ENCODE data around the gene ARHGEF4.

The ARHGEF4 gene

GRCh38 chr2:130878316-130878715 lies 41.6 kb downstream of the ARHGEF4 start:
- H3K27me3 ChIP-seq (ENCODE audit: insufficient read depth, low read length): no peaks in the 10 kb centered on the region
- no peak overlapping the region for H3K4me3 ChIP-seq (ENCODE audit: low read length)
- H3K4me1 ChIP-seq (ENCODE audit: insufficient read depth, low read length): no peaks in the 10 kb centered on the region
- no peak overlapping the region for H3K27ac ChIP-seq (ENCODE audit: low read depth, low read length)
- H3K9me3 ChIP-seq (ENCODE audit: insufficient read depth, low read depth, low read length): no peaks in the 10 kb centered on the region
- 80% methylated on average over 3 of the region's 3 CpGs for WGBS
- H3K9ac ChIP-seq (ENCODE audit: low read depth, low read length): no peak overlapping the region
- H3K36me3 ChIP-seq (ENCODE audit: insufficient read depth, low read length): no peaks in the 10 kb centered on the region

- Histone ChIP-seq H3K9me3 (ENCODE audit: insufficient read depth, low read depth, low read length) (no peaks in the 10 kb centered on the region), H3K36me3 (ENCODE audit: insufficient read depth, low read length) (no peaks in the 10 kb centered on the region), H3K27me3 (ENCODE audit: insufficient read depth, low read length) (no peaks in the 10 kb centered on the region), H3K4me1 (ENCODE audit: insufficient read depth, low read length) (no peaks in the 10 kb centered on the region), H3K27ac (ENCODE audit: low read depth, low read length) (no peak overlapping the region), H3K4me3 (ENCODE audit: low read length) (no peak overlapping the region), H3K9ac (ENCODE audit: low read depth, low read length) (no peak overlapping the region)
- WGBS: 78% methylated on average over 2 of the region's 2 CpGs
Observed at GRCh38 chr2:130878933-130879332, 42.2 kb downstream of the ARHGEF4 start.

- Histone ChIP-seq H3K4me3 (ENCODE audit: low read length) (no peak overlapping the region), H3K4me1 (ENCODE audit: insufficient read depth, low read length) (no peaks in the 10 kb centered on the region), H3K27me3 (ENCODE audit: insufficient read depth, low read length) (no peaks in the 10 kb centered on the region), H3K9me3 (ENCODE audit: insufficient read depth, low read depth, low read length) (no peaks in the 10 kb centered on the region), H3K27ac (ENCODE audit: low read depth, low read length) (no peak overlapping the region), H3K9ac (ENCODE audit: low read depth, low read length) (no peak overlapping the region), H3K36me3 (ENCODE audit: insufficient read depth, low read length) (no peaks in the 10 kb centered on the region)
- WGBS: 91% methylated on average over 2 of the region's 6 CpGs
Observed at GRCh38 chr2:130882111-130882690, 45.5 kb downstream of the ARHGEF4 start.

- no peaks in the 10 kb centered on the region for H3K27me3 ChIP-seq (ENCODE audit: insufficient read depth, low read length)
- 92% methylated on average over 6 of the region's 6 CpGs for WGBS
- H3K9ac ChIP-seq (ENCODE audit: low read depth, low read length): no peak overlapping the region
- no peak overlapping the region for H3K27ac ChIP-seq (ENCODE audit: low read depth, low read length)
- no peak overlapping the region for H3K4me3 ChIP-seq (ENCODE audit: low read length)
- no peaks in the 10 kb centered on the region for H3K9me3 ChIP-seq (ENCODE audit: insufficient read depth, low read depth, low read length)
- H3K36me3 ChIP-seq (ENCODE audit: insufficient read depth, low read length): no peaks in the 10 kb centered on the region
- no peaks in the 10 kb centered on the region for H3K4me1 ChIP-seq (ENCODE audit: insufficient read depth, low read length)
Observed at GRCh38 chr2:130882991-130883390, 46.3 kb downstream of the ARHGEF4 start.

GRCh38 chr2:130883496-130883895 lies 46.8 kb downstream of the ARHGEF4 start:
- no peaks in the 10 kb centered on the region for H3K36me3 ChIP-seq (ENCODE audit: insufficient read depth, low read length)
- no peaks in the 10 kb centered on the region for H3K4me1 ChIP-seq (ENCODE audit: insufficient read depth, low read length)
- H3K9ac ChIP-seq (ENCODE audit: low read depth, low read length): no peak overlapping the region
- no peaks in the 10 kb centered on the region for H3K27me3 ChIP-seq (ENCODE audit: insufficient read depth, low read length)
- 89% methylated on average over 4 of the region's 4 CpGs for WGBS
- H3K27ac ChIP-seq (ENCODE audit: low read depth, low read length): no peak overlapping the region
- no peak overlapping the region for H3K4me3 ChIP-seq (ENCODE audit: low read length)
- no peaks in the 10 kb centered on the region for H3K9me3 ChIP-seq (ENCODE audit: insufficient read depth, low read depth, low read length)

GRCh38 chr2:130884013-130884412 lies 47.3 kb downstream of the ARHGEF4 start:
- H3K4me3 ChIP-seq (ENCODE audit: low read length): no peak overlapping the region
- no peaks in the 10 kb centered on the region for H3K9me3 ChIP-seq (ENCODE audit: insufficient read depth, low read depth, low read length)
- no peak overlapping the region for H3K27ac ChIP-seq (ENCODE audit: low read depth, low read length)
- no peaks in the 10 kb centered on the region for H3K4me1 ChIP-seq (ENCODE audit: insufficient read depth, low read length)
- no peaks in the 10 kb centered on the region for H3K36me3 ChIP-seq (ENCODE audit: insufficient read depth, low read length)
- no peak overlapping the region for H3K9ac ChIP-seq (ENCODE audit: low read depth, low read length)
- H3K27me3 ChIP-seq (ENCODE audit: insufficient read depth, low read length): no peaks in the 10 kb centered on the region
- 94% methylated on average over 3 of the region's 4 CpGs for WGBS

GRCh38 chr2:130884503-130884902 lies 47.8 kb downstream of the ARHGEF4 start:
- Histone ChIP-seq H3K27ac (ENCODE audit: low read depth, low read length) (no peak overlapping the region), H3K4me1 (ENCODE audit: insufficient read depth, low read length) (no peaks in the 10 kb centered on the region), H3K27me3 (ENCODE audit: insufficient read depth, low read length) (no peaks in the 10 kb centered on the region), H3K9me3 (ENCODE audit: insufficient read depth, low read depth, low read length) (no peaks in the 10 kb centered on the region), H3K4me3 (ENCODE audit: low read length) (no peak overlapping the region), H3K9ac (ENCODE audit: low read depth, low read length) (no peak overlapping the region), H3K36me3 (ENCODE audit: insufficient read depth, low read length) (no peaks in the 10 kb centered on the region)
- WGBS: 90% methylated on average over 7 of the region's 7 CpGs

- Histone ChIP-seq H3K9me3 (ENCODE audit: insufficient read depth, low read depth, low read length) (no peaks in the 10 kb centered on the region), H3K9ac (ENCODE audit: low read depth, low read length) (no peak overlapping the region), H3K4me1 (ENCODE audit: insufficient read depth, low read length) (no peaks in the 10 kb centered on the region), H3K4me3 (ENCODE audit: low read length) (no peak overlapping the region), H3K27me3 (ENCODE audit: insufficient read depth, low read length) (no peaks in the 10 kb centered on the region), H3K27ac (ENCODE audit: low read depth, low read length) (no peak overlapping the region), H3K36me3 (ENCODE audit: insufficient read depth, low read length) (no peaks in the 10 kb centered on the region)
- WGBS: 95% methylated on average over 6 of the region's 6 CpGs
Observed at GRCh38 chr2:130887643-130888042, 50.9 kb downstream of the ARHGEF4 start.

GRCh38 chr2:130890941-130891669 lies 54.4 kb downstream of the ARHGEF4 start:
- H3K4me3 ChIP-seq (ENCODE audit: low read length): no peak overlapping the region
- H3K36me3 ChIP-seq (ENCODE audit: insufficient read depth, low read length): no peaks in the 10 kb centered on the region
- no peak overlapping the region for H3K27ac ChIP-seq (ENCODE audit: low read depth, low read length)
- H3K9me3 ChIP-seq (ENCODE audit: insufficient read depth, low read depth, low read length): no peaks in the 10 kb centered on the region; the same call in 1 of the 2 replicates
- H3K9ac ChIP-seq (ENCODE audit: low read depth, low read length): no peak overlapping the region
- 94% methylated on average over 5 of the region's 5 CpGs for WGBS
- H3K27me3 ChIP-seq (ENCODE audit: insufficient read depth, low read length): no peaks in the 10 kb centered on the region
- H3K4me1 ChIP-seq (ENCODE audit: insufficient read depth, low read length): no peaks in the 10 kb centered on the region

GRCh38 chr2:130891966-130892365 lies 55.3 kb downstream of the ARHGEF4 start:
- no peak overlapping the region for H3K27ac ChIP-seq (ENCODE audit: low read depth, low read length)
- no peaks in the 10 kb centered on the region for H3K36me3 ChIP-seq (ENCODE audit: insufficient read depth, low read length)
- 76% methylated on average over 4 of the region's 4 CpGs for WGBS
- H3K9me3 ChIP-seq (ENCODE audit: insufficient read depth, low read depth, low read length): no peaks in the 10 kb centered on the region; the same call in 1 of the 2 replicates
- no peak overlapping the region for H3K4me3 ChIP-seq (ENCODE audit: low read length)
- peaks cover 5% of the 10 kb centered on the region; the same call in 1 of the 2 replicates for H3K4me1 ChIP-seq (ENCODE audit: insufficient read depth, low read length)
- no peaks in the 10 kb centered on the region for H3K27me3 ChIP-seq (ENCODE audit: insufficient read depth, low read length)
- no peak overlapping the region for H3K9ac ChIP-seq (ENCODE audit: low read depth, low read length)

- Histone ChIP-seq H3K36me3 (ENCODE audit: insufficient read depth, low read length) (no peaks in the 10 kb centered on the region), H3K9ac (ENCODE audit: low read depth, low read length) (no peak overlapping the region), H3K9me3 (ENCODE audit: insufficient read depth, low read depth, low read length) (no peaks in the 10 kb centered on the region; the same call in 1 of the 2 replicates), H3K27me3 (ENCODE audit: insufficient read depth, low read length) (no peaks in the 10 kb centered on the region), H3K4me1 (ENCODE audit: insufficient read depth, low read length) (peaks cover 10% of the 10 kb centered on the region; the same call in 1 of the 2 replicates), H3K4me3 (ENCODE audit: low read length) (no peak overlapping the region), H3K27ac (ENCODE audit: low read depth, low read length) (no peak overlapping the region)
- WGBS: 93% methylated on average over 18 of the region's 18 CpGs
Observed at GRCh38 chr2:130892793-130893785, 56.4 kb downstream of the ARHGEF4 start.

Data from HUES64 (cell line).